Measurements from ENCODE around the gene TCAF2.
"Not testable (repeated sequence)": the region's sequence is repeated elsewhere in the genome, so short reads cannot be mapped to it uniquely, and the experiment has no call there.

TCAF2 gene

GRCh38 chr7:143620646-143621045 lies at the start of gene TCAF2:
Gene TCAF2 (plus strand): TSS chr7:143620974.
- peak; percentile 56 to 73 for DNase-seq

GRCh38 chr7:143571501-143571900 lies 49.3 kb upstream of the TCAF2 start, which contains the start of gene CTAGE15:
Gene CTAGE15 (plus strand): TSS chr7:143571801. CDS start chr7:143571818, 17 bp downstream.
- not testable (repeated sequence) for DNase-seq

GRCh38 chr7:143588183-143588582 lies 32.6 kb upstream of the TCAF2 start:
- DNase-seq, result not testable (repeated sequence)

GRCh38 chr7:143589897-143590296 lies 30.9 kb upstream of the TCAF2 start:
- not testable (repeated sequence) for DNase-seq

GRCh38 chr7:143598086-143598485 lies 22.7 kb upstream of the TCAF2 start:
- not testable (repeated sequence) for DNase-seq

GRCh38 chr7:143603549-143603948 lies 17.2 kb upstream of the TCAF2 start:
- DNase-seq, result not testable (repeated sequence)

- DNase-seq, result not testable (repeated sequence)
These were observed 14.7 kb upstream of the TCAF2 start for GRCh38 chr7:143606088-143606487.

GRCh38 chr7:143615545-143615944 lies 5.2 kb upstream of the TCAF2 start:
- DNase-seq, result not testable (repeated sequence)

- DNase-seq, result not testable (repeated sequence)
These were observed 3.6 kb upstream of the TCAF2 start for GRCh38 chr7:143617204-143617603.

- DNase-seq, result peak in 1 of 2 donors; percentile 70
These were observed 716 bp upstream of the TCAF2 start for GRCh38 chr7:143620058-143620457.

GRCh38 chr7:143621175-143621574 lies 401 bp downstream of the TCAF2 start:
- DNase-seq, result not testable (repeated sequence)

- not testable (repeated sequence) for DNase-seq
These were observed 1.4 kb downstream of the TCAF2 start for GRCh38 chr7:143622130-143622529.

- DNase-seq, result not testable (repeated sequence)
These were observed 9.9 kb downstream of the TCAF2 start for GRCh38 chr7:143630653-143631052.

- not testable (repeated sequence) for DNase-seq
These were observed 11.7 kb downstream of the TCAF2 start for GRCh38 chr7:143632506-143632905.

GRCh38 chr7:143633013-143633618 lies 12.3 kb downstream of the TCAF2 start:
- DNase-seq, result not testable (repeated sequence)

GRCh38 chr7:143635364-143636240 lies 14.8 kb downstream of the TCAF2 start:
- not testable (repeated sequence) for DNase-seq

GRCh38 chr7:143639372-143639771 lies 18.6 kb downstream of the TCAF2 start:
- DNase-seq, result not testable (repeated sequence)

GRCh38 chr7:143640528-143641189 lies 19.9 kb downstream of the TCAF2 start:
- DNase-seq, result not testable (repeated sequence)

GRCh38 chr7:143646598-143646997 lies 25.8 kb downstream of the TCAF2 start:
- DNase-seq, result not testable (repeated sequence)

GRCh38 chr7:143649902-143650301 lies 29.1 kb downstream of the TCAF2 start:
- not testable (repeated sequence) for DNase-seq

GRCh38 chr7:143650447-143650846 lies 29.7 kb downstream of the TCAF2 start:
- not testable (repeated sequence) for DNase-seq

All from stimulated activated CD4-positive, alpha-beta T cell treated with anti-CD3 and anti-CD28 coated beads, Interleukin-2, amount 100 ng/mL, for 48 hours (primary cell).